Measurements from ENCODE around the gene PTPN1.

Gene PTPN1

DNA sequence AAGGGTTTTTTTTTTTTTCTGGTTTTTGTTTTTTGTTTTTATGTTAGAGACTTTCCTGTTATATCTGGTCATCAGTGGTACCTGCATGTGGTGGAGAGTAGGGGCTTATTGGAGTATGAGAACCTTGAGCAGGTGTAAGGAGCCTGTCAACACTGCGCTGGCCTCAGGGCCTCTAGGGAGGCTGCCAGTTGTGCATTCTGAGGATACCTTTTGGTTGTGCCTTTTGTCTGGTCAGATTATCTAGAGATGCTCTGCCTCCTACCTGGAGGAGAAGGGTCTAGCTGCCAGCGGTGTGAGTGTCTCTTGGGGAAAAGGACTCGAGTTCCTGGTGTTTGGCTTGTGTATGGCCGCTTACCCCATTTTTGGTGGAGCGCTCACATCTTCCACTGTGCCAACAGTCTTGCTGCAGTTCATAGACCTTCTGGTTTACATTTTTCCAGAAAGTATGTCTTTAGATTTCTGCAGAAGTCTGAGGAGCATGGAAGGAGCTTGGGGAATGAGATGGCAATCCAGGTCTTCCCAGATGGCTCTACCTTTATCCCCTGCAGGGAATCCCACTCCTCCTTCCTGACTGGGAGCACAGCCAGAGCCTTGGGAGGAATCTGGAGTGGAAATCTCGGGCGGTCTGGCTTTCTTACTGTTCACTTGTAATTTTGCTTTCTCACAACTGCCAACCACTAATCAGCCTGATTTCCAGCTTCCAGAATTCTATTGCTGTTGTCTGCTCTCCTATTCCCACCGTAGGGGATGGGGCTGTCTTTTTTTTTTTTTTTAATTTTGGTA is 49.9 kb downstream of the PTPN1 start:
- in situ Hi-C loops (cut with HindIII; ENCODE audit: low pct_ligation_motif_present, low sequenced_read_pairs), result no loop called here
- Histone ChIP-seq H3K36me3 (replicated peaks) (peaks cover 24% of the 10 kb centered on the region), H3K27ac (peak overlapping the region; percentile 69), H3K27me3 (replicated peaks) (no peaks in the 10 kb centered on the region), H3K4me3 (ENCODE audit: low read depth, low read length) (no peak overlapping the region)
- DNase-seq, result no peak
- TF ChIP-seq, protein P1, sequence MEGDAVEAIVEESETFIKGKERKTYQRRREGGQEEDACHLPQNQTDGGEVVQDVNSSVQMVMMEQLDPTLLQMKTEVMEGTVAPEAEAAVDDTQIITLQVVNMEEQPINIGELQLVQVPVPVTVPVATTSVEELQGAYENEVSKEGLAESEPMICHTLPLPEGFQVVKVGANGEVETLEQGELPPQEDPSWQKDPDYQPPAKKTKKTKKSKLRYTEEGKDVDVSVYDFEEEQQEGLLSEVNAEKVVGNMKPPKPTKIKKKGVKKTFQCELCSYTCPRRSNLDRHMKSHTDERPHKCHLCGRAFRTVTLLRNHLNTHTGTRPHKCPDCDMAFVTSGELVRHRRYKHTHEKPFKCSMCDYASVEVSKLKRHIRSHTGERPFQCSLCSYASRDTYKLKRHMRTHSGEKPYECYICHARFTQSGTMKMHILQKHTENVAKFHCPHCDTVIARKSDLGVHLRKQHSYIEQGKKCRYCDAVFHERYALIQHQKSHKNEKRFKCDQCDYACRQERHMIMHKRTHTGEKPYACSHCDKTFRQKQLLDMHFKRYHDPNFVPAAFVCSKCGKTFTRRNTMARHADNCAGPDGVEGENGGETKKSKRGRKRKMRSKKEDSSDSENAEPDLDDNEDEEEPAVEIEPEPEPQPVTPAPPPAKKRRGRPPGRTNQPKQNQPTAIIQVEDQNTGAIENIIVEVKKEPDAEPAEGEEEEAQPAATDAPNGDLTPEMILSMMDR (IDR thresholded peaks at IDR 0.05; ENCODE audit: low read depth, low read length, missing control alignments), result no peak

- TF ChIP-seq, protein P1 (IDR thresholded peaks at IDR 0.05; ENCODE audit: low read depth, low read length, missing control alignments), result no peak
- peaks cover 30% of the 10 kb centered on the region for H3K36me3 ChIP-seq (replicated peaks)
- no peak for DNase-seq
- no peak overlapping the region for H3K4me3 ChIP-seq (ENCODE audit: low read depth, low read length)
- H3K27ac ChIP-seq, result peak overlapping the region; percentile 69
- in situ Hi-C loops (cut with HindIII; ENCODE audit: low pct_ligation_motif_present, low sequenced_read_pairs), result no loop called here
- no peaks in the 10 kb centered on the region for H3K27me3 ChIP-seq (replicated peaks)
Measured at GRCh38 chr20:50560867-50561266, 50.7 kb downstream of the PTPN1 start.

- in situ Hi-C loops (cut with HindIII; ENCODE audit: low pct_ligation_motif_present, low sequenced_read_pairs), result no loop called here
- peak overlapping the region; percentile 69 for H3K27ac ChIP-seq
- H3K36me3 ChIP-seq (replicated peaks), result peaks cover 35% of the 10 kb centered on the region
- TF ChIP-seq, protein P1 (IDR thresholded peaks at IDR 0.05; ENCODE audit: low read depth, low read length, missing control alignments), result no peak
- H3K4me3 ChIP-seq (ENCODE audit: low read depth, low read length), result peak overlapping the region; percentile 20
- DNase-seq, result peak; percentile 92
- no peaks in the 10 kb centered on the region for H3K27me3 ChIP-seq (replicated peaks)
Measured at GRCh38 chr20:50561379-50562078, 51.3 kb downstream of the PTPN1 start.

DNA sequence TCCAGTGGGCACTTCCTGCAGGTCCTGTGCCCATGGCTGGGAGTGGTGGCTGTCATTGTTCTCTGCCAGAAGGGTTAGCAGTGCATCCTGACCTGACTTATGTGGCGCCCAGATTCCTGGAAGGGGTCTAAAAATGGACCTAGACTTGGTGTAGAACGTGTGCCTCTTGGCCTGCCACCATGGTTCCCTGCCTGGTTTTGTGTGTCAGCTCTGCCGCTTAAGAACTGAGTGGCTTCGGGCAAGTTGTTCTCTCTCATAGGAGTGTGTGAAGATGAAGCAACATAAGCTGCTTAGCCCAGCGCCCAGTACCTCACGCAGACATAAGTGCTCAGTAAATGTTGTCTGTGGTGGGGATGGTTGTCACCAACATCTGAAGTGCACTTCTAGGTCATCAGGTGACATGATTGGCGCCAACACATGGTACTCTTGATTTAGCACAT is 52.1 kb downstream of the PTPN1 start:
- H3K27ac ChIP-seq, result peak overlapping the region; percentile 69
- no peak for DNase-seq
- H3K27me3 ChIP-seq (replicated peaks), result no peaks in the 10 kb centered on the region
- H3K4me3 ChIP-seq (ENCODE audit: low read depth, low read length), result no peak overlapping the region
- peaks cover 43% of the 10 kb centered on the region for H3K36me3 ChIP-seq (replicated peaks)
- TF ChIP-seq, protein P1 (IDR thresholded peaks at IDR 0.05; ENCODE audit: low read depth, low read length, missing control alignments), result no peak
- in situ Hi-C loops (cut with HindIII; ENCODE audit: low pct_ligation_motif_present, low sequenced_read_pairs), result no loop called here

- peaks cover 52% of the 10 kb centered on the region for H3K36me3 ChIP-seq (replicated peaks)
Measured at GRCh38 chr20:50563133-50563944, 53.2 kb downstream of the PTPN1 start.

More at GRCh38 chr20:50563133-50563944, 53.2 kb downstream of the PTPN1 start:
- no peaks in the 10 kb centered on the region for H3K27me3 ChIP-seq (replicated peaks)
- TF ChIP-seq, protein P1 (IDR thresholded peaks at IDR 0.05; ENCODE audit: low read depth, low read length, missing control alignments), result no peak
- in situ Hi-C loops (cut with HindIII; ENCODE audit: low pct_ligation_motif_present, low sequenced_read_pairs), result no loop called here
- no peak for DNase-seq
- H3K27ac ChIP-seq, result no peak overlapping the region
- H3K4me3 ChIP-seq (ENCODE audit: low read depth, low read length), result no peak overlapping the region

All from brain microvascular endothelial cell (primary cell).